NCI-H748 (cell line): ENCODE measurements around the gene SF3A1.

Source experiments
- DNase-seq: peaks from one replicate; lab custom pipeline; 2025; ENCODE audit not compliant: unreplicated experiment; lab: John Stamatoyannopoulos, UW

Gene SF3A1

DNA sequence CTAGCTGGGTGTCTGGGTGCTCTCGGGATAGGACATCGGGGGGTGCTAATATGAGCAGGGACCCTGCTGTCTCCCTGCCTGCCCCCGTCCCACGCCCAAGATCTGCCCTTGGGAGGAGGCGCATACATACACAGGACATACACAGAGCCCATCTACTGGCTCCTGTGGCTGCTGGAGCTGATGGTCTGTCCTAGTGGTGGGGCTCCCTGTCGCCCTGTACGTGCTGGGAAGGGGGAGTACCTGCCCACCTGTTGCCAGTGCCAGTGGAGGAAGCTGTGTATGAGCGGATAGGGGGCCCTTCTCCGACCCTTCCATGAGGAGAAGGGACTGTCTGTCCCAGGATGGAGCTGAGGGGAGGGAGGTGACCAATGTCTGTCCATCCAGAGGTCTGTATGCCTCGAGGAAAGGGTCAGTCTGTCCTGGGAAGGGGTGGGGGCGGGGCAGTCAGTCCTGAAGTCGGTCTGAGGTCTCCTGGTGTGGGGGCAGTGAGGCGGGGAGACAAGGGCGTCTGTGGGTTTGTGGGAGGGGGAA, 30.9 kb downstream of the SF3A1 start:
- DNase-seq: no peak

DNA sequence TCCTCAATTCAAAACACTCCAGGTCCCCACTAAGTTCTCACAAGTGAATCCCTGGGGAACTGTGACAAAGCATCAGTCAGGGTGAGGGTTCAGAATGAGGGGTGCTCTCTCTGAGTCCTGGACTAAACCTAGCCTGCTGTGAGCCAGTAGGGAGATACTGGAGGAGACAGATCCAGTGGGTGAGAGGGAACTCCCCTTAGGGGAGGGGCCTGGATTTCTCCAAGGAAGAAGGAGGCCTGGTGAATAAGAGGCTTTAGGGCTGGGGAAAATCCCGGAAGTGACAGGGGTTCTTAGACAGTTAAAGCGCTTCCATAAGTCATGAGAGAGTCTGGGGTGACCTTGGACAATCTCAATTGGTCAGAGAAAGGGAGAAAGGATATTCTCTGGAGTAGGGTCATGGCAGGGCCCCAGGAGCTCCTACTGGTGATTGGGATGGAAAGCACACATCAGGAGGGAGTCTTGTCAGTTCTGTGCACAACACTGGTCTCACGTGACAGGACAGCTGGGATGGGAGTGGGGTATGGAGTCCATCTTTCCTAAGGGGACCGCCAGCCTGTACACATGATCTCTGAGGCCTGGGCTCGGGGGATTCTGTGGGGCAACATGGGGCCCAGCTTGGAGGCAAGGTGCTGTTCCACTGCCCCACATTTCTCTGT, 31.5 kb downstream of the SF3A1 start:
- DNase-seq: no peak

GRCh38 chr22:30324014-30324730, 32.5 kb downstream of the SF3A1 start:
- no peak for DNase-seq

DNA sequence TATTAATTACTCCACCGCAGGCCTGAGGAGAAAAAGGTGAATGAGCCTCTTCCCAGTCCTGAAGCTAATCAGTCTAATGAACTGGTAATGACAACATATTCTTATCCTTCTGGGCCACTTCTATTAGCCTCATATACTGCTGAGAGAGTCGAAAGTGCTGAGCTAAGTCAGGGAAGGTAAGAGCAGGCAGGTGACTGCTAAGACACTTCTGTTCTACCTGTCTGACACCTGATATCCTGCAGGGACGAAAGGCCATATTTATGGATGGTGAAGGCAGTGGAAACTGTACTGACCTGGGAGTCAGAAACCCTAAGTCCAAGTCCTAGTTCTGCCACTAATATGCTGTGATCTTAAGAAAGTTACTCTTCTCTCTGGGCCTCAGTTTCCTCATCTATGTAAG, 33.4 kb downstream of the SF3A1 start:
- no peak for DNase-seq

- DNase-seq: no peak
Measured at GRCh38 chr22:30321461-30321860, 35.2 kb downstream of the SF3A1 start.

GRCh38 chr22:30320021-30320556, 36.6 kb downstream of the SF3A1 start:
- DNase-seq: no peak

DNA sequence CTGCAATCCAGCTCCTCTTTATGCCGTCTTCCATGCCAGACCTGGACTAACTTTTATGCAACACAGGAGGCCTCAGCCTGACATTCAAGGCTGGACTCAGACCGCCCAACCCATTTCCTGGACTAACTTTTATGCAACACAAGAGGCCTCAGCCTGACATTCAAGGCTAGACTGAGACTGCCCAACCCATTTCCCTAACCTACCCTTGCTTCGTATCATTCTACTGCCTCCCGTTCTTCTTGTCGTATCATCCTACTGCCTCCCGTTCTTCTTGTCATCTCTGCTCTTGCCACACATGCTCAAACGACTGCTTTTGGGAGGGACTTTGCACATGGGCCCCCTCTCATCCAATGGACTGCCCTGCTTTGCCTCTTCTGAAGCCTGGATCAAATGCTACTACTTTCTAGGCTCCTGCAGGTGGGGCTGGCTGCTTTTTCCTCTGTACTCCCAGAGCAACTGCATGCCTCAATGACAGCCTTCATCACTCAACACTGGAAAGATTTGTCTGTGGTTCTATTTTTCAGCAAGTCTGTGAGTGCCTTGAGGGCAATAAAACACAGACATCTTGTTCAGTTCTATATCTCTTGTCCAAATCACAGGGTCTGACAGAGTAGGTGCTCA, 37.8 kb downstream of the SF3A1 start:
- no peak for DNase-seq

DNA sequence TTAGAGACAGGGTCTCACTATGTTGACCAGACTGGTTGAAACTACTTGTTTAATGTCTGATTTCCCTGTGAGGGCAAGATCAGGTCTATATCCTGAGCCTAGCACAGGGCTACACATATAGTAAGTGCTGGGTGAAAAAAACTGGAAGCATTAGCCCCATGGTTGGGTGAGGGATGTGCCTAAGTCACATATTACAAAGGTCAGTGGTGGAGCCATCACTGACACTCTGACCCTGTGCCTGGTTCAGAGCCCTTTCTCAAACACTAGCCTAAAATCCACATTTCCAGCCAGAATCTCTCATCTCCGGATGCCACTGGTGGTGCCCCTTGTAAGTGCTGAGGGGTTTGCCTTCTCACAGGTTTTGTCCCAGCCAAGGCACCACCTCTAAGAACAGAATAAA, 38.9 kb downstream of the SF3A1 start:
- no peak for DNase-seq

- DNase-seq: no peak
Measured at GRCh38 chr22:30315962-30316576, 40.6 kb downstream of the SF3A1 start.

DNA sequence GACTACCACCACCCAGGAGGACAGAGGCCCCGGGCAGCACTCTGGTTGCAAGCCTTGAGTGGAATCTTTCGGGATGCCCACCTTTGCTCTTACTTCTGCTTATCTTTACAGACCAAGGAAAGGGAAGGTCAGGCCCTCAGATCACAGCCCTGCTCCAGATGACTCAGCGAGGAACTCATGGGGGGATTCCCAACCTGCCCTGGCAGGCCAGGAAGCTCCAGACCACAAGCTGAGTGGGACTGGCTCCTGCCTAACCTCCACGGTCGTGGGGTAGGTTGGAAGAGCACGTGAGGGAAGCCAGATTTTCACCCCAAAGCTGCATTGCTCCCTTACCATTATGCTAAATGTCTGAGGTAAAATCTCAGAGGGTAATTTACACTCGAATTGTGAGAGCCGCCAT, 41.8 kb downstream of the SF3A1 start:
- no peak for DNase-seq

GRCh38 chr22:30313527-30314363, 42.9 kb downstream of the SF3A1 start:
- no peak for DNase-seq

- no peak for DNase-seq
Measured at GRCh38 chr22:30312053-30312452, 44.6 kb downstream of the SF3A1 start.

GRCh38 chr22:30310881-30311771, 45.6 kb downstream of the SF3A1 start:
- no peak for DNase-seq

DNA sequence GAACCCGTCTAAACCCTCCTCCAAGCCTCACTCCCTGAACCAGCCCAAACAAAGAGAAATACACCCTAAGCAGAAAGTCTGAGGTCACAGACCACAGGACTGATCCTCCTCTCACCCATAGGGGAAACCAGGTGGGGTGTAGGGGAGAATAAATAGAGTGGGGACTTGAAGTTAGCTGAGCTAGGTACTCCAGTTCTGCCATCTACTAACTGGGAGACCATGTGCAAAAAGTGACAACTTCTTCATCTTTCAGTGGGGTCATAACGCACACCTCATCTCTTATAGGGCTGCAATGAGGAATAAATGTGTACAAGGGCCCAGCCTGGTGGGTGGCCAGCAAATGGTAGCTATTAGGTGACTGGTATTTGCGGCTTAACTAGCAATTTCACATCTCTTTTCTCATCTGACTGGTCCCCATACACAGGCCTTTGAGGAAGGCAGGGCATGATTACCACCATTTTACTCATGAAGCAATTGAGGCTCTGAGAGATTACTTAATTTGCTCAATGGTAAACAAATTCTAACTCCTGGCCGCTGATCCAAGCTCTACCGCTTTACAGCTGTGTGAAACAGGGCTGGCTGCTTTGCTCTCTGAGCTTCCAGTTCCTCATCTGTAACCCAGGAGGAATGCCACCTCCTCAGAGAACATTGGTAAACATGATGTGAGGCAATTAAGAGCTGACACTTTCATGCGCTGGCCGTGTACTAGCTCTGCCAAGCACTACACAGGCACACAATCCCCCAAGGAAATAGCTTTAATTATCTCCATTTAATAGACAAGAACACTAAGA, 46.5 kb downstream of the SF3A1 start:
- no peak for DNase-seq

DNA sequence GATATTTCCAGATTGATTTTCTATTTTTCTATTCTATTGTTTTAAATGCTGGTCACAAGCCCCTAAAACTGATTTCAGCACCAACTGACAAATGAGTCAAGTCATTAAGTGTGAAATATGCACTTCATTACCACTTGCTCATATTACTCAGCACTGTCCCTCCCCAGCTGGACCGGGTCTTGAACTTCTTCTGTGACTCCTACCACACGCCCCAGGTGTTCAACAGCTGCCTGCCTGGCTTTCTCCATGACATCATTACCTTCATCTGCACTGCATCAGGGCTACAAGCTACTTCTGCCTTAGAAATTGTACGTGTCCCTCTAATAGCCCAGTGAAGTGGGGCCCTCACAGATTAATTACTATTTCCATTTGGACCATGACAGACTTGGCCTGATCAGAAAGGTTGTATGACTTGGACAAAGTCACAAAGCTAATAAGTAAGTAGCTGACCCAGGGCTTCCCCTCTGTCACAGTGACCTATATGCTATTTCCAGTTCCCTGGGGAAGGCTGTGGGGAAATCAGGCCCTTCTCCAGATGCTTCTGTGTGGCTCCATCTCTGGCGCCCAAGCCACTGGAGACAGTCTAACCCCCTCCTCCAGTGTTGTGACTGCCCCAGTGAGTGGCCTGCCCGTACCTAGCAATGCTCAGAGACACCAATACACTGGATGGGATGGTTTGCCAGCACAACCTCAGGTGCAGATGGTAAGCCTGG, 48.0 kb downstream of the SF3A1 start:
- no peak for DNase-seq

- no peak for DNase-seq
Measured at GRCh38 chr22:30308093-30308492, 48.6 kb downstream of the SF3A1 start.

DNA sequence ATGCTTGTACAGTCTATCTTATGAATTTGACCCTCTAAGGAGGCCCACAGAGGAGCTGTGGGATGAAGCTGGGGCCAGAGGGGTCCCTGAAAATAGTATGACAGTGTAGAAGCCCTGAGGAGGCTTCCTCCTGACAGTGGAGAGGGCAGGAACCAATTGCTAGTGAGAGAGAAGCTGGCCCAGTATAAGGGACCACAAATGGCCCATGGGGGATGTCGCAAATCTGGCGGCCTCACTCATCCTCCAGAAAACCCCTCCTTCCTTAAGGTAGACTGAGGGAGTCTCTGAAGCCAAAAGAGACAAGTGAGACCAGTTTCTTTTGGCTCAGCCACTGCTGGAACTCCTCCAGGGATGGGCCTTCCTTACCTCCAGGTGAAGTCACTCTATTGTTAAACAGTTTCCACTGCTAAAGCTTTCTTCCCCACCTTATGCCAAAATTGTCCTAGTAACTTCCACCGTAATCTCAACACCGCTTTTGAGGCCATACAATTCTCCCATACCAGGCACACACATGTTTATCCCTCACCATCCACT, 49.6 kb downstream of the SF3A1 start:
- DNase-seq: no peak

DNA sequence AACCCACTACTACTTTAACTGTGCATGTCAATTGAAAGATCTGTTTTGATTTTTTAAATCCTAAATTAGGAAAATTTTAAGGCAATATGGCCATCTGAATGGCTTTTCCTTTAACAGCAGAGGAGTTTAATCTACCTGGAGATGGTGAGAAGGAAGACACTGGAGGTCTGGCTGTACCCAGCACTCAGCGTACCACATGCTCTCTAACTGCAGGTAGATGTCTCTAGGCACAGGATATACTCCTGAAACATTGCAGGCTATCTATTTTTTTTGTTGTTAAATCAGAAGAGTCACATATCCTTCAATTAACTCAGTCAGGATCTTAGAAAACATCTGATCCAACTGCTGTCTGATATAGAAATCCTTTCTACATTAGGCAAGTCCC, 50.1 kb downstream of the SF3A1 start:
- no peak for DNase-seq
